Prostate gland (tissue), 2 donors: ENCODE data around the gene RNF112. TPM values are rescaled to one million over a fixed set of nuclear protein-coding genes. Genes with fewer than 3 reads are reported as not detected.

Source experiments
- DNase-seq: peaks from one replicate; pipeline ENCODE4 v3.0.0-alpha.2; 2019; ENCODE audit warnings: low spot score
- H3K27ac ChIP-seq, 2 donors: fragments of 200-600 bp; sonication (generic); 2 replicates each; pipeline ENCODE4 v1.5.1; 2017 to 2019
- H3K27me3 ChIP-seq: fragments of 200-600 bp; sonication (generic); replicated peaks from 2 replicates; pipeline ENCODE4 v1.5.1; 2019; ENCODE audit not compliant: insufficient read depth
- H3K36me3 ChIP-seq, 2 donors: fragments of 200-600 bp; sonication (generic); 1 replicate in 1 of 2; 2 replicates in 1 of 2; pipeline versions ENCODE4 v1.5.1 to v1.8.1; 2017 to 2019
- H3K4me1 ChIP-seq: fragments of 200-600 bp; sonication (generic); replicated peaks from 2 replicates; pipeline ENCODE4 v1.5.1; 2019
- H3K4me3 ChIP-seq, 2 donors: fragments of 200-600 bp; sonication (generic); 2 replicates each; pipeline ENCODE4 v1.5.1; 2017 to 2019
- H3K9me3 ChIP-seq: fragments of 200-600 bp; sonication (generic); 2 replicates; pipeline ENCODE4 v1.5.1; 2017
- CTCF ChIP-seq, 4 experiments: fragments of 200-600 bp in 2 of 4; fragments of 450-650 bp in 2 of 4; sonication (generic) in 2 of 4; IDR thresholded peaks; 1 replicate in 3 of 4; 2 replicates in 1 of 4; pipeline ENCODE4 v1.5.1; 2016 to 2019; ENCODE audit warnings: antibody characterized with exemption in 4 of 4, mild to moderate bottlenecking in 2 of 4, moderate library complexity in 2 of 4
- POLR2A ChIP-seq: fragments of 450-650 bp; IDR thresholded peaks from one replicate; pipeline ENCODE4 v1.6.1; 2016; ENCODE audit warnings: antibody characterized with exemption, mild to moderate bottlenecking
- POLR2AphosphoS5 ChIP-seq: sonication (generic); formaldehyde crosslinking; IDR thresholded peaks from one replicate; pipeline ENCODE4 v1.6.1; 2017; ENCODE audit warnings: antibody characterized with exemption
- WGBS: methylation state at CpG from one replicate; pipeline ENCODE4 v1.1.5; 2018; 5-methylcytosine and 5-hydroxymethylcytosine counted together
- intact Hi-C: fragments of 100-400 bp; cut with DNase I; formaldehyde crosslinking; loops from one replicate; pipeline ENCODE4 v1.14.2; 2022
- total RNA-seq, 2 donors: library from RNA; depleted of rRNA; stranded (reverse); fragments of >200 nt; gene quantifications; one replicate each; pipeline ENCODE4 v1.1.0, GENCODE V29; 2016

Gene RNF112
- total RNA-seq, 2 donors from 2014 or later = 2.3 to 6.6 TPM

- no peak for TF ChIP-seq CTCF (IDR thresholded peaks at IDR 0.05)
- TF ChIP-seq POLR2AphosphoS5 = no peak
- no peak for TF ChIP-seq POLR2A
- Histone ChIP-seq H3K4me3 (no peak overlapping the region), H3K4me1 (no peaks in the 10 kb centered on the region), H3K36me3 (no peaks in the 10 kb centered on the region), H3K27ac (no peak overlapping the region), H3K9me3 (no peaks in the 10 kb centered on the region), H3K27me3 (no peaks in the 10 kb centered on the region)
- no peak for DNase-seq
- intact Hi-C loops = loop anchor here (2.0 kb wide), 1 partner anchor 35 kb away; no protein-coding TSS in a partner anchor
- 91% methylated on average over 6 of the region's 6 CpGs for WGBS
Measured at GRCh38 chr17:19410091-19410490, 941 bp upstream of the RNF112 start.

- H3K9me3 ChIP-seq = no peaks in the 10 kb centered on the region
- 49% methylated on average over 9 of the region's 9 CpGs for WGBS
- peak overlapping the region in 1 of 2 donors; percentile 20 for H3K27ac ChIP-seq
- no peaks in the 10 kb centered on the region for H3K4me1 ChIP-seq
- no peaks in the 10 kb centered on the region for H3K27me3 ChIP-seq
- intact Hi-C loops = loop anchor here (2.0 kb wide), 1 partner anchor 33 kb away; no protein-coding TSS in a partner anchor
- TF ChIP-seq POLR2A (no peak), POLR2AphosphoS5 (no peak), CTCF (IDR thresholded peaks at IDR 0.05) (no peak)
- H3K4me3 ChIP-seq = peak overlapping the region; percentile 5 to 11
- H3K36me3 ChIP-seq = no peaks in the 10 kb centered on the region
- DNase-seq = no peak
Measured at GRCh38 chr17:19411631-19412030, 599 bp downstream of the RNF112 start.

DNA sequence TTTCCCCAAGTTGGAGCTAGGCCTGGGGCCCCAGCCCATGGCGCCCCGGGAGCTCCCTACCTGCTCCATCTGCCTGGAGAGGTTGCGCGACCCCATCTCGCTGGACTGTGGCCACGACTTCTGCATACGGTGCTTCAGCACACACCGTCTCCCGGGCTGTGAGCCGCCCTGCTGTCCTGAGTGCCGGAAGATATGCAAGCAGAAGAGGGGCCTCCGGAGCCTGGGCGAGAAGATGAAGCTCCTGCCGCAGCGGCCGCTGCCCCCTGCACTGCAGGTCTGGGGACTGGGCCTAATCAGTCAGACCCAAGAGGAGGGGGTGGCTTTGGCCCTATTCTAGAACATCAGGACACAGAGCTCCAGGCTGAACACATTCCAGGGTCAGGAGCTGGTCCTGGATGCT, 1.5 kb downstream of the RNF112 start:
- H3K36me3 ChIP-seq = no peaks in the 10 kb centered on the region
- intact Hi-C loops = no loop called here
- H3K27ac ChIP-seq = no peak overlapping the region
- H3K4me1 ChIP-seq = no peaks in the 10 kb centered on the region
- TF ChIP-seq POLR2AphosphoS5 (no peak), CTCF (IDR thresholded peaks at IDR 0.05) (no peak), POLR2A (no peak)
- WGBS = 87% methylated on average over 16 of the region's 16 CpGs
- no peak overlapping the region for H3K4me3 ChIP-seq
- no peak for DNase-seq
- no peaks in the 10 kb centered on the region for H3K27me3 ChIP-seq
- H3K9me3 ChIP-seq = no peaks in the 10 kb centered on the region

- intact Hi-C loops = no loop called here
- Histone ChIP-seq H3K9me3 (no peaks in the 10 kb centered on the region), H3K36me3 (no peaks in the 10 kb centered on the region), H3K27me3 (no peaks in the 10 kb centered on the region), H3K4me3 (no peak overlapping the region), H3K27ac (no peak overlapping the region), H3K4me1 (no peaks in the 10 kb centered on the region)
- DNase-seq = no peak
- TF ChIP-seq POLR2A (no peak), POLR2AphosphoS5 (no peak), CTCF (IDR thresholded peaks at IDR 0.05) (no peak)
- 78% methylated on average over 11 of the region's 12 CpGs for WGBS
Measured at GRCh38 chr17:19412984-19413383, 2.0 kb downstream of the RNF112 start.

DNA sequence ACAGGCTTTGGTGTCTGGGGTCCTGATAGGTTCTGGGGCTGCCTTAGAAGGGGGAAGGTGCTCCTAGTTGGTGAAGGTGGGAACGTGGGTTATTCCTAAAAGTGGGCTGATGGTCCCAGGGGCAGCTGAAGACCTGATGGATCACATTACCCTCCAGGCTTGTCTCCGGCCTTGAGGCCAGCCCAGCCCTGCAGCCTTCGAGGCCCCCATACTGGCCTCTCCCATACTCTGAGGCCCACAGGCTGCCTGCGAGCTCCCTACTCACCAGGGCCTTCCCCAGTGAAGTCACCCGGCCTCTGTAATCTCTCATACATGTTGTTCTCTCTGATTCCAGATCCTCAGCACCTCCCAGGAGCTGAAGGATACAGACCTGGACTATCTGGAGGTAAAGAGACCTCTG, 2.7 kb downstream of the RNF112 start:
- Histone ChIP-seq H3K4me1 (no peaks in the 10 kb centered on the region), H3K4me3 (no peak overlapping the region), H3K36me3 (no peaks in the 10 kb centered on the region), H3K27ac (no peak overlapping the region), H3K9me3 (no peaks in the 10 kb centered on the region), H3K27me3 (no peaks in the 10 kb centered on the region)
- DNase-seq = no peak
- 88% methylated on average over 5 of the region's 5 CpGs for WGBS
- intact Hi-C loops = no loop called here
- TF ChIP-seq CTCF (IDR thresholded peaks at IDR 0.05) = no peak
- TF ChIP-seq POLR2AphosphoS5 = no peak
- TF ChIP-seq POLR2A = no peak
